Fibroblast of lung (primary cell): ENCODE results near the gene AZU1. TPM values are rescaled to one million over a fixed set of nuclear protein-coding genes. Genes with fewer than 3 reads are reported as not detected.

Experiments used
- DNase-seq, 2 donors: peaks; one replicate each; pipeline versions ENCODE4 v3.0.0 to v3.0.0-alpha.2; 2010; ENCODE audit warnings: low read depth in 2 of 2
- H2AFZ ChIP-seq: 2 replicates; pipeline ENCODE4 v1.5.1; 2012; ENCODE audit warnings: low read length, control low read depth, inconsistent platforms
- H3K27ac ChIP-seq: 2 replicates; pipeline ENCODE4 v1.5.1; 2011; ENCODE audit warnings: low read length, control low read depth; ENCODE audit not compliant: insufficient read depth
- H3K27me3 ChIP-seq: 2 replicates; pipeline ENCODE4 v1.5.1; 2011; ENCODE audit warnings: mild to moderate bottlenecking, low read length; ENCODE audit not compliant: control insufficient read depth, insufficient read depth
- H3K36me3 ChIP-seq: 2 replicates; pipeline ENCODE4 v1.5.1; 2011; ENCODE audit warnings: low read length; ENCODE audit not compliant: control insufficient read depth, insufficient read depth
- H3K4me1 ChIP-seq: 2 replicates; pipeline ENCODE4 v1.5.1; 2011; ENCODE audit warnings: low read length; ENCODE audit not compliant: control insufficient read depth, insufficient read depth; ENCODE audit errors: extremely low read depth
- H3K4me2 ChIP-seq: 2 replicates; pipeline ENCODE4 v1.5.1; 2011; ENCODE audit warnings: low read length, control low read depth; ENCODE audit not compliant: insufficient read depth; ENCODE audit errors: extremely low read depth
- H3K4me3 ChIP-seq, 4 experiments: fragments of 200-600 bp in 1 of 4; sonication (generic) in 1 of 4; replicated peaks in 1 of 4; 2 replicates each; pipeline ENCODE4 v1.5.1; 2011 to 2016; ENCODE audit warnings: low read length in 4 of 4, low read depth in 3 of 4, mild to moderate bottlenecking in 3 of 4, control low read depth in 2 of 4, inconsistent platforms in 1 of 4, mixed read lengths in 1 of 4; ENCODE audit not compliant: insufficient read depth in 1 of 4; ENCODE audit errors: control extremely low read depth in 1 of 4
- H3K79me2 ChIP-seq: 2 replicates; pipeline ENCODE4 v1.5.1; 2012; ENCODE audit warnings: mild to moderate bottlenecking, low read length, inconsistent platforms; ENCODE audit not compliant: control insufficient read depth, insufficient read depth
- H3K9ac ChIP-seq: 2 replicates; pipeline ENCODE4 v1.5.1; 2011; ENCODE audit warnings: mild to moderate bottlenecking, low read length, control low read depth; ENCODE audit not compliant: insufficient read depth
- H3K9me3 ChIP-seq: 2 replicates; pipeline ENCODE4 v1.5.1; 2012; ENCODE audit warnings: low read depth, low read length; ENCODE audit not compliant: control insufficient read depth, insufficient read depth
- H4K20me1 ChIP-seq: 2 replicates; pipeline ENCODE4 v1.5.1; 2011; ENCODE audit warnings: low read length; ENCODE audit not compliant: control insufficient read depth, insufficient read depth; ENCODE audit errors: extremely low read depth
- CTCF ChIP-seq, 2 donors: IDR thresholded peaks in 1 of 2; conservative IDR thresholded peaks in 1 of 2; 1 replicate in 1 of 2; 2 replicates in 1 of 2; pipeline ENCODE4 v1.5.1; 2011 to 2012; ENCODE audit warnings: low read length in 2 of 2, control low read depth in 1 of 2, inconsistent platforms in 1 of 2, low read depth in 1 of 2, mild to moderate bottlenecking in 1 of 2
- EZH2 ChIP-seq: IDR thresholded peaks from 2 replicates; pipeline ENCODE4 v1.5.1; 2012; ENCODE audit warnings: low read length, control low read depth, mild to moderate bottlenecking; ENCODE audit errors: missing control alignments
- polyA plus RNA-seq, 2 donors: library from polyadenylated mRNA; depleted of rRNA in 1 of 2; stranded (reverse) in 1 of 2; unstranded in 1 of 2; fragments of >200 nt; gene quantifications; 2 replicates each; pipeline ENCODE4 v1.2.1, GENCODE V29; 2011 to 2012; ENCODE audit warnings: missing spikeins in 1 of 2
- total RNA-seq: library from RNA; depleted of rRNA; stranded (reverse); fragments of >200 nt; gene quantifications from 2 replicates; pipeline ENCODE4 v1.2.1, GENCODE V29; 2014

Gene AZU1
- total and polyA plus RNA-seq, 2 donors (not counting 1 experiment from before 2014, with no cell fraction given) = 0.17 TPM; not detected in 1

- no peak for TF ChIP-seq CTCF (conservative IDR thresholded peaks at IDR 0.05 in 1 of 2, IDR thresholded peaks at IDR 0.05 in 1 of 2; ENCODE audit: low read depth in 1 of 2, low read length in 2 of 2)
- no peak for TF ChIP-seq EZH2
- no peak for DNase-seq
- peak overlapping the region in 1 of 4 experiments; percentile 7 for H3K4me3 ChIP-seq
- H3K9me3 ChIP-seq = no peaks in the 10 kb centered on the region
- no peaks in the 10 kb centered on the region for H3K79me2 ChIP-seq
- H3K4me1 ChIP-seq = no peaks in the 10 kb centered on the region
- H3K9ac ChIP-seq = no peak overlapping the region
- H3K36me3 ChIP-seq = no peaks in the 10 kb centered on the region
- no peak overlapping the region for H3K4me2 ChIP-seq
- H2AFZ ChIP-seq = no peak overlapping the region
- H3K27ac ChIP-seq = no peak overlapping the region
- H4K20me1 ChIP-seq = no peaks in the 10 kb centered on the region
- peaks cover 19% of the 10 kb centered on the region for H3K27me3 ChIP-seq
These were observed 15.7 kb downstream of the AZU1 start for GRCh38 chr19:843180-843835.

GRCh38 chr19:843836-844545, 16.4 kb downstream of the AZU1 start:
- Histone ChIP-seq H3K4me2 (peak overlapping the region; percentile 44), H3K79me2 (no peaks in the 10 kb centered on the region), H3K9ac (no peak overlapping the region), H3K27me3 (peaks cover 19% of the 10 kb centered on the region), H3K4me3 (peak overlapping the region in 1 of 4 experiments; percentile 7), H3K27ac (no peak overlapping the region), H3K4me1 (no peaks in the 10 kb centered on the region), H3K36me3 (no peaks in the 10 kb centered on the region), H2AFZ (no peak overlapping the region), H4K20me1 (no peaks in the 10 kb centered on the region), H3K9me3 (no peaks in the 10 kb centered on the region)
- DNase-seq = no peak
- TF ChIP-seq CTCF (conservative IDR thresholded peaks at IDR 0.05 in 1 of 2, IDR thresholded peaks at IDR 0.05 in 1 of 2; ENCODE audit: low read depth in 1 of 2, low read length in 2 of 2) = no peak
- TF ChIP-seq EZH2 = peak; percentile 73

- peaks cover 19% of the 10 kb centered on the region for H3K27me3 ChIP-seq
- no peaks in the 10 kb centered on the region for H3K9me3 ChIP-seq
- no peak overlapping the region for H3K4me2 ChIP-seq
- no peaks in the 10 kb centered on the region for H3K79me2 ChIP-seq
- H3K4me3 ChIP-seq = no peak overlapping the region
- H3K27ac ChIP-seq = no peak overlapping the region
- DNase-seq = no peak
- no peaks in the 10 kb centered on the region for H3K4me1 ChIP-seq
- H3K9ac ChIP-seq = no peak overlapping the region
- no peak overlapping the region for H2AFZ ChIP-seq
- H4K20me1 ChIP-seq = no peaks in the 10 kb centered on the region
- no peak for TF ChIP-seq CTCF (conservative IDR thresholded peaks at IDR 0.05 in 1 of 2, IDR thresholded peaks at IDR 0.05 in 1 of 2; ENCODE audit: low read depth in 1 of 2, low read length in 2 of 2)
- TF ChIP-seq EZH2 = peak; percentile 87
- H3K36me3 ChIP-seq = no peaks in the 10 kb centered on the region
These were observed 16.9 kb downstream of the AZU1 start for GRCh38 chr19:844546-844971.
